ENCODE data around the gene NDUFB7.
"Not testable (repeated sequence)": the region's sequence is repeated elsewhere in the genome, so short reads cannot be mapped to it uniquely, and the experiment has no call there.

GRCh38 chr19:14541979-14542378 lies 29.9 kb downstream of the NDUFB7 start:
- not testable (repeated sequence) for TF ChIP-seq CTCF, POLR2A (IDR thresholded peaks at IDR 0.05)

Data from heart left ventricle (tissue), 13 donors.